Lung microvascular endothelial cell (primary cell): ENCODE data around the gene P3H1. TPM values are rescaled to one million over a fixed set of nuclear protein-coding genes. Genes with fewer than 3 reads are reported as not detected.
"Not testable (repeated sequence)": the region's sequence is repeated elsewhere in the genome, so short reads cannot be mapped to it uniquely, and the experiment has no call there.

ENCODE experiments used
- DNase-seq, 2 donors: peaks; one replicate each; pipeline versions ENCODE4 v3.0.0 to v3.0.0-alpha.2; 2010; ENCODE audit warnings: low read depth in 2 of 2
- total RNA-seq: library from RNA; depleted of rRNA; stranded (reverse); fragments of >200 nt; gene quantifications from 2 replicates; pipeline ENCODE4 v1.2.1, GENCODE V29; 2014

P3H1 gene
- total RNA-seq, 1 donor from 2014 or later, result 69.8 TPM

- DNase-seq, result no peak
Observed at GRCh38 chr1:42733415-42734200, 33.2 kb downstream of the P3H1 start.

GRCh38 chr1:42732126-42732680, 34.6 kb downstream of the P3H1 start:
- DNase-seq, result no peak

GRCh38 chr1:42731585-42731984, 35.2 kb downstream of the P3H1 start:
- DNase-seq, result no peak

- no peak for DNase-seq
Observed at GRCh38 chr1:42730988-42731387, 35.8 kb downstream of the P3H1 start.

GRCh38 chr1:42730002-42730401, 36.8 kb downstream of the P3H1 start:
- no peak for DNase-seq

GRCh38 chr1:42725820-42726219, 41.0 kb downstream of the P3H1 start:
- not testable (repeated sequence) for DNase-seq

- no peak for DNase-seq
Observed at GRCh38 chr1:42723511-42723910, 43.3 kb downstream of the P3H1 start.

GRCh38 chr1:42722403-42722802, 44.4 kb downstream of the P3H1 start:
- not testable (repeated sequence) for DNase-seq

GRCh38 chr1:42721926-42722325, 44.9 kb downstream of the P3H1 start:
- no peak for DNase-seq

GRCh38 chr1:42720868-42721267, 46.0 kb downstream of the P3H1 start:
- DNase-seq, result no peak

GRCh38 chr1:42714441-42714840, 52.4 kb downstream of the P3H1 start:
- DNase-seq, result not testable (repeated sequence)

GRCh38 chr1:42713293-42713692, 53.5 kb downstream of the P3H1 start:
- no peak for DNase-seq

GRCh38 chr1:42712808-42713207, 54.0 kb downstream of the P3H1 start:
- not testable (repeated sequence) for DNase-seq

GRCh38 chr1:42703888-42704464, 62.9 kb downstream of the P3H1 start:
- no peak for DNase-seq

GRCh38 chr1:42700006-42700405, 66.8 kb downstream of the P3H1 start:
- no peak for DNase-seq

GRCh38 chr1:42698081-42698813, 68.6 kb downstream of the P3H1 start:
- DNase-seq, result no peak

Other genes with a start within 250 kb of the P3H1 start
- 12.3 and 22.4 TPM in 2 replicates for gene PPIH, start 108.6 kb downstream of the P3H1 start, total RNA-seq
- 453 and 456 TPM in 2 replicates for gene YBX1, start 84.6 kb downstream of the P3H1 start, total RNA-seq
- gene CLDN19, start 26.8 kb downstream of the P3H1 start, total RNA-seq, result not detected in 2 replicates
- gene C1orf50, start 221 bp upstream of the P3H1 start, total RNA-seq, result 3.1 and 3.8 TPM in 2 replicates
- not detected in 2 replicates for gene TMEM269, start 18.0 kb upstream of the P3H1 start, total RNA-seq
- 6.1 and 7.1 TPM in 2 replicates for gene ERMAP, start 50.1 kb upstream of the P3H1 start, total RNA-seq
- gene SVBP, start 50.4 kb upstream of the P3H1 start, total RNA-seq, result 18.7 and 20.0 TPM in 2 replicates
- 4.6 and 8.1 TPM in 2 replicates for gene ZNF691, start 79.6 kb upstream of the P3H1 start, total RNA-seq
- gene SLC2A1, start 191.8 kb upstream of the P3H1 start, total RNA-seq, result 11.6 and 32.7 TPM in 2 replicates